Peyer's patch (tissue), 4 donors: Measurements from ENCODE around the gene HADHA.

Experiments used
- CTCF ChIP-seq, 6 experiments: fragments of 450-650 bp in 4 of 6; fragments of 200-600 bp in 2 of 6; sonication (generic) in 1 of 6; IDR thresholded peaks; one replicate each; pipeline ENCODE4 v1.5.1; 2017 to 2019; ENCODE audit warnings: antibody characterized with exemption in 6 of 6, mild to moderate bottlenecking in 3 of 6, moderate library complexity in 1 of 6
- POLR2A ChIP-seq, 2 donors: fragments of 450-650 bp; IDR thresholded peaks; one replicate each; pipeline ENCODE4 v1.5.1; 2017; ENCODE audit warnings: antibody characterized with exemption in 2 of 2, mild to moderate bottlenecking in 2 of 2, moderate library complexity in 2 of 2

GRCh38 chr2:26170795-26171194 lies 73.6 kb downstream of the HADHA start:
- TF ChIP-seq CTCF (IDR thresholded peaks at IDR 0.05) (no peak), POLR2A (IDR thresholded peaks at IDR 0.05) (no peak)
